NCI-H345 (cell line): Measurements from ENCODE around the gene SETD1A.

Source experiments
- DNase-seq: peaks from one replicate; lab custom pipeline; 2025; lab: John Stamatoyannopoulos, UW

SETD1A gene

GRCh38 chr16:30957456-30958174, at the start of gene SETD1A:
SETD1A (plus strand) TSS chr16:30957754; CDS start chr16:30958732, 978 bp downstream.
- peak; percentile 97 for DNase-seq

GRCh38 chr16:30910427-30911029, 47.0 kb upstream of the SETD1A start:
- no peak for DNase-seq

GRCh38 chr16:30912794-30913412, 44.7 kb upstream of the SETD1A start:
- DNase-seq: no peak

GRCh38 chr16:30914830-30915229, 42.7 kb upstream of the SETD1A start:
- no peak for DNase-seq

GRCh38 chr16:30918614-30919013, 38.9 kb upstream of the SETD1A start:
- no peak for DNase-seq

GRCh38 chr16:30920891-30921290, 36.7 kb upstream of the SETD1A start:
- DNase-seq: no peak

GRCh38 chr16:30921459-30921747, 36.2 kb upstream of the SETD1A start:
- DNase-seq: no peak

- peak; percentile 96 for DNase-seq
Measured at GRCh38 chr16:30921748-30922419, 35.7 kb upstream of the SETD1A start.

GRCh38 chr16:30922420-30922959, 35.1 kb upstream of the SETD1A start:
- peak; percentile 100 for DNase-seq

GRCh38 chr16:30922960-30923535, 34.5 kb upstream of the SETD1A start:
- DNase-seq: peak; percentile 100

- peak; percentile 59 for DNase-seq
Measured at GRCh38 chr16:30923554-30924075, 33.9 kb upstream of the SETD1A start, which contains the start of gene FBXL19. FBXL19 (plus strand) TSS chr16:30923572; CDS start chr16:30925755, 2,183 bp downstream.

- DNase-seq: peak; percentile 18
Measured at GRCh38 chr16:30924076-30924912, 33.3 kb upstream of the SETD1A start.

- DNase-seq: no peak
Measured at GRCh38 chr16:30924913-30925631, 32.5 kb upstream of the SETD1A start.

- no peak for DNase-seq
Measured at GRCh38 chr16:30925632-30925987, 31.9 kb upstream of the SETD1A start.

- DNase-seq: no peak
Measured at GRCh38 chr16:30925995-30926811, 31.4 kb upstream of the SETD1A start.

- no peak for DNase-seq
Measured at GRCh38 chr16:30926937-30927788, 30.4 kb upstream of the SETD1A start.

GRCh38 chr16:30927789-30928378, 29.7 kb upstream of the SETD1A start:
- peak; percentile 92 for DNase-seq

GRCh38 chr16:30928390-30928789, 29.2 kb upstream of the SETD1A start:
- DNase-seq: no peak
